Fibroblast of pulmonary artery (primary cell): ENCODE data around the gene PAPPA.

Experiments used
- DNase-seq: peaks from one replicate; pipeline ENCODE4 v3.0.0-alpha.2; 2010; ENCODE audit warnings: low read depth
- H3K4me3 ChIP-seq: replicated peaks from 2 replicates; pipeline ENCODE4 v1.5.1; 2011; ENCODE audit warnings: low read depth, mild to moderate bottlenecking, control low read depth, low read length, moderate library complexity
- CTCF ChIP-seq: IDR thresholded peaks from 2 replicates; pipeline ENCODE4 v1.5.1; 2011; ENCODE audit warnings: mild to moderate bottlenecking, control low read depth, low read length, inconsistent platforms; ENCODE audit errors: missing control alignments

The PAPPA gene

GRCh38 chr9:116297346-116297745 lies 143.8 kb downstream of the PAPPA start:
- DNase-seq: no peak
- no peak for TF ChIP-seq CTCF
- no peak overlapping the region for H3K4me3 ChIP-seq

- H3K4me3 ChIP-seq: no peak overlapping the region
- TF ChIP-seq CTCF: no peak
- DNase-seq: no peak
Observed at GRCh38 chr9:116298249-116298648, 144.7 kb downstream of the PAPPA start.

- no peak for DNase-seq
- no peak overlapping the region for H3K4me3 ChIP-seq
- no peak for TF ChIP-seq CTCF
Observed at GRCh38 chr9:116298878-116299391, 145.3 kb downstream of the PAPPA start.

GRCh38 chr9:116300360-116300870 lies 146.8 kb downstream of the PAPPA start:
- H3K4me3 ChIP-seq: no peak overlapping the region
- DNase-seq: no peak
- no peak for TF ChIP-seq CTCF

- no peak overlapping the region for H3K4me3 ChIP-seq
- no peak for TF ChIP-seq CTCF
- DNase-seq: no peak
Observed at GRCh38 chr9:116303270-116303669, 149.7 kb downstream of the PAPPA start.

GRCh38 chr9:116303886-116304538 lies 150.4 kb downstream of the PAPPA start:
- no peak for DNase-seq
- H3K4me3 ChIP-seq: no peak overlapping the region
- TF ChIP-seq CTCF: no peak

- DNase-seq: no peak
- no peak overlapping the region for H3K4me3 ChIP-seq
- TF ChIP-seq CTCF: no peak
Observed at GRCh38 chr9:116304761-116305160, 151.2 kb downstream of the PAPPA start.
